A673 (cell line): ENCODE measurements around the gene ZNF480. TPM values are rescaled to one million over a fixed set of nuclear protein-coding genes. Genes with fewer than 3 reads are reported as not detected.

Experiments used
- BruUV-seq: library from RNA; stranded (reverse); fragments of 400-500 nt; replicated peaks from 2 replicates; lab custom pipeline; 2021; lab: Mats Ljungman, UMichigan
- CTCF ChIA-PET: fragments of 300-600 bp; sonication (Branson Sonifier 250); formaldehyde crosslinking; loops from one replicate; lab custom pipeline; 2022; ENCODE audit warnings: antibody characterized with exemption; lab: Charles Lee
- POLR2A ChIA-PET: fragments of 300-600 bp; sonication (Branson Sonifier 250); formaldehyde crosslinking; loops from one replicate; lab custom pipeline; 2022; ENCODE audit warnings: antibody characterized with exemption; ENCODE audit not compliant: low non-redundant PET; lab: Charles Lee
- DNase-seq: peaks from one replicate; pipeline ENCODE4 v3.0.0-alpha.2; 2015; ENCODE audit warnings: low spot score
- H3K27ac ChIP-seq: fragments of 200-600 bp; sonication (generic); 2 replicates; pipeline ENCODE4 v1.5.1; 2016; ENCODE audit warnings: mixed run types, low read depth, mild to moderate bottlenecking, mixed read lengths, antibody characterized with exemption, low read length; ENCODE audit not compliant: poor library complexity, severe bottlenecking
- H3K27me3 ChIP-seq: fragments of 200-600 bp; sonication (generic); replicated peaks from 2 replicates; pipeline ENCODE4 v1.6.1; 2017; ENCODE audit warnings: mixed run types, low read depth, mild to moderate bottlenecking, mixed read lengths, antibody characterized with exemption, low read length; ENCODE audit not compliant: insufficient read depth, poor library complexity
- H3K36me3 ChIP-seq: fragments of 200-600 bp; sonication (generic); 2 replicates; pipeline ENCODE4 v1.6.1; 2016; ENCODE audit warnings: mixed run types, mild to moderate bottlenecking, mixed read lengths, antibody characterized with exemption, low read length; ENCODE audit not compliant: insufficient read depth, poor library complexity, severe bottlenecking
- H3K4me1 ChIP-seq: fragments of 200-600 bp; sonication (generic); 2 replicates; pipeline ENCODE4 v1.6.1; 2017; ENCODE audit warnings: mixed run types, mild to moderate bottlenecking, mixed read lengths, antibody characterized with exemption, low read length; ENCODE audit not compliant: insufficient read depth, poor library complexity, severe bottlenecking
- H3K4me3 ChIP-seq: fragments of 200-600 bp; sonication (generic); 2 replicates; pipeline ENCODE4 v1.5.1; 2016; ENCODE audit warnings: low read depth, mixed run types, mild to moderate bottlenecking, mixed read lengths, low read length; ENCODE audit not compliant: poor library complexity, severe bottlenecking
- H3K9me3 ChIP-seq: fragments of 200-600 bp; sonication (generic); 2 replicates; pipeline ENCODE4 v1.6.1; 2016; ENCODE audit warnings: mixed run types, low read depth, mild to moderate bottlenecking, mixed read lengths, antibody characterized with exemption, low read length; ENCODE audit not compliant: poor library complexity, severe bottlenecking
- CTCF ChIP-seq: fragments of 300-800, 200-600 bp; sonication (generic); conservative IDR thresholded peaks from 2 replicates; pipeline ENCODE4 v1.5.1; 2017; ENCODE audit warnings: low read depth, mild to moderate bottlenecking, antibody characterized with exemption, low read length, moderate library complexity, mixed read lengths
- EZH2 ChIP-seq: fragments of 200-600 bp; sonication (generic); IDR thresholded peaks from 2 replicates; pipeline ENCODE4 v1.6.1; 2017; ENCODE audit warnings: borderline replicate concordance, low read depth, mild to moderate bottlenecking, mixed read lengths, antibody characterized with exemption, low read length; ENCODE audit not compliant: poor library complexity, severe bottlenecking
- intact Hi-C: fragments of 100-400 bp; cut with micrococcal nuclease; formaldehyde crosslinking; loops from one replicate; pipeline ENCODE4 v1.10.0; 2022; ENCODE audit not compliant: unreplicated experiment
- total RNA-seq: library from RNA; stranded (reverse); gene quantifications from 2 replicates; pipeline ENCODE4 v1.2.3, GENCODE V29; 2021

The ZNF480 gene
- total RNA-seq, 1 experiment from 2014 or later = 20.7 TPM

- Histone ChIP-seq H3K9me3 (no peaks in the 10 kb centered on the region), H3K27me3 (no peaks in the 10 kb centered on the region), H3K4me1 (no peaks in the 10 kb centered on the region), H3K4me3 (no peak overlapping the region), H3K36me3 (no peaks in the 10 kb centered on the region), H3K27ac (no peak overlapping the region)
- CTCF ChIA-PET = no interaction called here
- POLR2A ChIA-PET = no interaction called here
- intact Hi-C loops = no loop called here
- no TSS peak for BruUV-seq
- no peak for TF ChIP-seq CTCF
- no peak for TF ChIP-seq EZH2
- DNase-seq = no peak
Observed at GRCh38 chr19:52345162-52345561, 48.2 kb downstream of the ZNF480 start.

- Histone ChIP-seq H3K4me1 (no peaks in the 10 kb centered on the region), H3K27ac (no peak overlapping the region), H3K36me3 (no peaks in the 10 kb centered on the region), H3K27me3 (no peaks in the 10 kb centered on the region), H3K4me3 (no peak overlapping the region), H3K9me3 (no peaks in the 10 kb centered on the region)
- no peak for DNase-seq
- intact Hi-C loops = no loop called here
- POLR2A ChIA-PET = no interaction called here
- TF ChIP-seq EZH2 (no peak), CTCF (no peak)
- CTCF ChIA-PET = no interaction called here
- BruUV-seq = no TSS peak
Observed at GRCh38 chr19:52351512-52351911, 54.5 kb downstream of the ZNF480 start.

DNA sequence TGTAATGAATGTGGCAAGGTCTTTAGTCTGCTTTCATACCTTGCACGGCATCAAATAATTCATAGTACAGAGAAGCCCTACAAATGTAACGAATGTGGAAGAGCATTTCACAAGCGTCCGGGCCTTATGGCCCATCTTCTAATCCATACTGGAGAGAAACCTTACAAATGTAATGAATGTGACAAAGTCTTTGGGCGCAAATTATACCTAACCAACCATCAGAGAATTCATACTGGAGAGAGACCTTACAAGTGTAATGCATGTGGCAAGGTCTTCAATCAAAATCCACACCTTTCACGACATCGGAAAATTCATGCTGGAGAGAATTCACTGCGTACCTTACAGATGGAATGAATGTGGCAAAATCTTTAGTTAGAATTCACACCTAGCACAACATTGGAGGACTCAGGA lies 69.5 kb downstream of the ZNF480 start:
- H3K4me1 ChIP-seq = no peaks in the 10 kb centered on the region
- intact Hi-C loops = no loop called here
- no peaks in the 10 kb centered on the region for H3K36me3 ChIP-seq
- H3K27me3 ChIP-seq = no peaks in the 10 kb centered on the region
- TF ChIP-seq EZH2 (no peak), CTCF (no peak)
- POLR2A ChIA-PET = no interaction called here
- CTCF ChIA-PET = no interaction called here
- no peak overlapping the region for H3K4me3 ChIP-seq
- DNase-seq = no peak
- peaks cover 61% of the 10 kb centered on the region for H3K9me3 ChIP-seq
- H3K27ac ChIP-seq = no peak overlapping the region
- BruUV-seq = no TSS peak
